H9 (cell line): Measurements from ENCODE around the gene KCTD5. TPM values are rescaled to one million over a fixed set of nuclear protein-coding genes. Genes with fewer than 3 reads are reported as not detected.

ENCODE experiments used
- DNase-seq: peaks from one replicate; pipeline ENCODE4 v3.0.0-alpha.2; 2017
- H2AFZ ChIP-seq: one replicate; pipeline ENCODE4 v1.6.1; 2013; ENCODE audit warnings: mild to moderate bottlenecking, low read length, control low read depth, moderate library complexity
- H2AK5ac ChIP-seq: 2 replicates; pipeline ENCODE4 v1.6.1; 2013; ENCODE audit warnings: low read length, control low read depth, mixed read lengths; ENCODE audit not compliant: insufficient read length
- H2BK120ac ChIP-seq: one replicate; pipeline ENCODE4 v1.6.1; 2013; ENCODE audit warnings: low read depth, mild to moderate bottlenecking, low read length, control low read depth, inconsistent platforms; ENCODE audit not compliant: poor library complexity, severe bottlenecking
- H2BK12ac ChIP-seq: 2 replicates; pipeline ENCODE4 v1.6.1; 2013; ENCODE audit warnings: low read length, control low read depth, mixed read lengths, low read depth; ENCODE audit not compliant: insufficient read length
- H2BK15ac ChIP-seq: 2 replicates; pipeline ENCODE4 v1.6.1; 2013; ENCODE audit warnings: low read depth, low read length, control low read depth
- H2BK20ac ChIP-seq: one replicate; pipeline ENCODE4 v1.6.1; 2013; ENCODE audit warnings: low read depth, mild to moderate bottlenecking, low read length, control low read depth, inconsistent platforms; ENCODE audit not compliant: poor library complexity, severe bottlenecking
- H2BK5ac ChIP-seq: 2 replicates; pipeline ENCODE4 v1.6.1; 2013; ENCODE audit warnings: low read length, control low read depth, mixed read lengths; ENCODE audit not compliant: insufficient read length
- H3K14ac ChIP-seq: 2 replicates; pipeline ENCODE4 v1.6.1; 2013; ENCODE audit warnings: low read length, control low read depth; ENCODE audit not compliant: insufficient read depth
- H3K18ac ChIP-seq: 2 replicates; pipeline ENCODE4 v1.6.1; 2013; ENCODE audit warnings: low read depth, mild to moderate bottlenecking, mixed read lengths, low read length, control low read depth; ENCODE audit not compliant: insufficient read length
- H3K23ac ChIP-seq: 2 replicates; pipeline ENCODE4 v1.6.1; 2013; ENCODE audit warnings: low read length, control low read depth, mixed read lengths, low read depth; ENCODE audit not compliant: insufficient read length
- H3K23me2 ChIP-seq: 2 replicates; pipeline ENCODE4 v1.6.1; 2013; ENCODE audit warnings: low read depth, mild to moderate bottlenecking, mixed read lengths, low read length, control low read depth; ENCODE audit not compliant: insufficient read length, poor library complexity, severe bottlenecking
- H3K27ac ChIP-seq: 2 replicates; pipeline ENCODE4 v1.5.1; 2013; ENCODE audit warnings: low read length, control low read depth, mixed read lengths, low read depth; ENCODE audit not compliant: insufficient read length
- H3K27me3 ChIP-seq: 2 replicates; pipeline ENCODE4 v1.6.1; 2013; ENCODE audit warnings: low read length, control low read depth, inconsistent platforms; ENCODE audit not compliant: insufficient read depth
- H3K4ac ChIP-seq: 2 replicates; pipeline ENCODE4 v1.6.1; 2013; ENCODE audit warnings: low read depth, mild to moderate bottlenecking, control low read depth, inconsistent platforms, low read length, moderate library complexity
- H3K4me1 ChIP-seq: 2 replicates; pipeline ENCODE4 v1.6.1; 2013; ENCODE audit warnings: low read length, control low read depth, inconsistent platforms; ENCODE audit not compliant: insufficient read depth
- H3K4me2 ChIP-seq: 2 replicates; pipeline ENCODE4 v1.6.1; 2013; ENCODE audit warnings: low read length, control low read depth, mixed read lengths; ENCODE audit not compliant: insufficient read length, insufficient read depth
- H3K56ac ChIP-seq: 2 replicates; pipeline ENCODE4 v1.6.1; 2013; ENCODE audit warnings: low read depth, mild to moderate bottlenecking, mixed read lengths, low read length, control low read depth; ENCODE audit not compliant: insufficient read length
- H3K79me1 ChIP-seq: 2 replicates; pipeline ENCODE4 v1.6.1; 2013; ENCODE audit warnings: low read depth, mild to moderate bottlenecking, moderate library complexity, low read length, control low read depth, inconsistent platforms; ENCODE audit not compliant: insufficient read depth, poor library complexity, severe bottlenecking
- H3K79me2 ChIP-seq: 2 replicates; pipeline ENCODE4 v1.6.1; 2013; ENCODE audit warnings: low read length, control low read depth, inconsistent platforms; ENCODE audit not compliant: insufficient read depth
- H3K9ac ChIP-seq: 2 replicates; pipeline ENCODE4 v1.6.1; 2013; ENCODE audit warnings: low read length, control low read depth, mixed read lengths; ENCODE audit not compliant: insufficient read length; ENCODE audit errors: extremely low read depth
- H3K9me3 ChIP-seq: one replicate; pipeline ENCODE4 v1.6.1; 2013; ENCODE audit warnings: low read depth, low read length, inconsistent platforms; ENCODE audit not compliant: control insufficient read depth
- H3T11ph ChIP-seq: one replicate; pipeline ENCODE4 v1.6.1; 2013; ENCODE audit warnings: mild to moderate bottlenecking, low read length, control low read depth, inconsistent platforms
- H4K20me1 ChIP-seq: one replicate; pipeline ENCODE4 v1.6.1; 2013; ENCODE audit not compliant: control insufficient read depth, insufficient read length, insufficient read depth
- H4K5ac ChIP-seq: 2 replicates; pipeline ENCODE4 v1.6.1; 2013; ENCODE audit warnings: low read depth, mild to moderate bottlenecking, mixed read lengths, low read length, control low read depth; ENCODE audit not compliant: insufficient read length
- H4K8ac ChIP-seq: replicated peaks from 2 replicates; pipeline ENCODE4 v1.6.1; 2013; ENCODE audit warnings: low read length, control low read depth, mixed read lengths, low read depth; ENCODE audit not compliant: insufficient read length
- H4K91ac ChIP-seq: 2 replicates; pipeline ENCODE4 v1.6.1; 2013; ENCODE audit warnings: low read depth, mild to moderate bottlenecking, moderate library complexity, mixed read lengths, low read length, control low read depth; ENCODE audit not compliant: insufficient read length
- H3K27ac Mint-ChIP-seq, 3 experiments: 2 replicates in 2 of 3; 3 replicates in 1 of 3; pipeline ENCODE4 v1.8.0; 2020 to 2021; ENCODE audit warnings: mixed read lengths in 3 of 3, mild to moderate bottlenecking in 1 of 3, moderate library complexity in 1 of 3
- H3K27me3 Mint-ChIP-seq: 2 replicates; pipeline ENCODE4 v1.8.0; 2021; ENCODE audit warnings: low read depth, mild to moderate bottlenecking, moderate library complexity, mixed read lengths
- H3K36me3 Mint-ChIP-seq, 3 experiments: 2 replicates in 2 of 3; 3 replicates in 1 of 3; pipeline ENCODE4 v1.8.0; 2020 to 2021; ENCODE audit warnings: low read depth in 3 of 3, mixed read lengths in 3 of 3; ENCODE audit not compliant: insufficient read depth in 1 of 3
- H3K4me1 Mint-ChIP-seq, 2 experiments: 2 replicates each; pipeline ENCODE4 v1.8.0; 2020; ENCODE audit warnings: mixed read lengths in 2 of 2
- H3K4me3 Mint-ChIP-seq, 2 experiments: 2 replicates in 1 of 2; 3 replicates in 1 of 2; pipeline ENCODE4 v1.8.0; 2020 to 2021; ENCODE audit warnings: mild to moderate bottlenecking in 2 of 2, mixed read lengths in 2 of 2, moderate library complexity in 1 of 2
- H3K9me3 Mint-ChIP-seq, 2 experiments: 2 replicates in 1 of 2; 3 replicates in 1 of 2; pipeline ENCODE4 v1.8.0; 2020; ENCODE audit warnings: mild to moderate bottlenecking in 2 of 2, mixed read lengths in 2 of 2, moderate library complexity in 1 of 2
- CTCF ChIP-seq: fragments of 200-600 bp; sonication (generic); conservative IDR thresholded peaks from 3 replicates; pipeline ENCODE4 v1.8.0; 2021; ENCODE audit warnings: antibody characterized with exemption, mild to moderate bottlenecking
- WGBS: extraction: QIAGEN DNeasy Blood & Tissue Kit; methylation state at CpG from one replicate; pipeline ENCODE4 v1.1.7; 2013; ENCODE audit warnings: missing lambda C conversion rate, low lambda C conversion rate, mixed read lengths; ENCODE audit not compliant: insufficient read length; ENCODE audit errors: extremely low coverage; 5-methylcytosine and 5-hydroxymethylcytosine counted together
- total RNA-seq: library from RNA; stranded (reverse); gene quantifications from 2 replicates; pipeline ENCODE4 v1.2.1, GENCODE V29; 2021

Gene KCTD5
- total RNA-seq, 1 experiment from 2014 or later: 39.9 TPM

- H2AK5ac ChIP-seq: no peak overlapping the region
- no peak overlapping the region for H3K14ac ChIP-seq
- no peak overlapping the region for H3K23ac ChIP-seq
- no peak overlapping the region for H3K4me2 ChIP-seq
- no peak for TF ChIP-seq CTCF
- no peak overlapping the region for H4K5ac ChIP-seq
- no peak overlapping the region for H3K18ac ChIP-seq
- no peak overlapping the region for H2AFZ ChIP-seq
- H3K36me3 Mint-ChIP-seq: peaks cover 0 to 1% (median under 1%) of the 10 kb centered on the region in 3 experiments; a peak in 3 of 7 replicates
- H3K27me3 Mint-ChIP-seq: peaks cover 2% of the 10 kb centered on the region
- H3K9me3 Mint-ChIP-seq: no peaks in the 10 kb centered on the region
- no peak overlapping the region for H4K8ac ChIP-seq
- WGBS: no CpG with 5 or more reads among the region's 14 CpGs
- H3K23me2 ChIP-seq: no peaks in the 10 kb centered on the region
- H4K91ac ChIP-seq: no peak overlapping the region
- DNase-seq: no peak
- no peak overlapping the region for H3K27ac Mint-ChIP-seq
- peaks cover 3 to 9% of the 10 kb centered on the region in 2 experiments; a peak in 3 of 4 replicates for H3K4me1 Mint-ChIP-seq
- no peak overlapping the region for H3K4ac ChIP-seq
- H3K79me1 ChIP-seq: no peaks in the 10 kb centered on the region
- H4K20me1 ChIP-seq: no peaks in the 10 kb centered on the region
- no peak overlapping the region for H3K9ac ChIP-seq
- H3K27ac ChIP-seq: no peak overlapping the region
- H3K4me1 ChIP-seq: no peaks in the 10 kb centered on the region; the same call in 1 of the 2 replicates
- H3K4me3 Mint-ChIP-seq: no peak overlapping the region
- H3K9me3 ChIP-seq: no peaks in the 10 kb centered on the region
- H2BK12ac ChIP-seq: no peak overlapping the region
- no peak overlapping the region for H3T11ph ChIP-seq
- H2BK20ac ChIP-seq: no peak overlapping the region
- H3K27me3 ChIP-seq: no peaks in the 10 kb centered on the region
- H3K56ac ChIP-seq: no peak overlapping the region
- H2BK5ac ChIP-seq: no peak overlapping the region
- H2BK120ac ChIP-seq: no peak overlapping the region
- H2BK15ac ChIP-seq: no peak overlapping the region
- H3K79me2 ChIP-seq: no peaks in the 10 kb centered on the region
Measured at GRCh38 chr16:2713523-2713922, 31.2 kb downstream of the KCTD5 start.
